Activated gamma-delta T cell treated with anti-CD3 and anti-CD28 coated beads, Interleukin-2, amount 50 U/mL, for 16 hours (primary cell): Measurements from ENCODE around the gene RIPK4.
A peak's percentile ranks its signal among the peaks of the same experiment; 100 is the strongest.

Source experiments
- DNase-seq: peaks from one replicate; pipeline ENCODE4 v3.0.0-alpha.2; 2020; ENCODE audit warnings: low read depth

The RIPK4 gene

GRCh38 chr21:41766883-41767605 is at the start of gene RIPK4:
Gene RIPK4 (minus strand): TSS chr21:41767052. CDS start chr21:41767041, 11 bp downstream.
- peak; percentile 8 for DNase-seq

GRCh38 chr21:41815652-41816582 is 49.1 kb upstream of the RIPK4 start:
- no peak for DNase-seq

- DNase-seq = no peak
These were observed 46.4 kb upstream of the RIPK4 start for GRCh38 chr21:41813226-41813625.

GRCh38 chr21:41812679-41813078 is 45.8 kb upstream of the RIPK4 start:
- DNase-seq = no peak

- DNase-seq = no peak
These were observed 43.7 kb upstream of the RIPK4 start for GRCh38 chr21:41810597-41810932.

- no peak for DNase-seq
These were observed 43.2 kb upstream of the RIPK4 start for GRCh38 chr21:41809891-41810596.

GRCh38 chr21:41808846-41809245 is 42.0 kb upstream of the RIPK4 start:
- DNase-seq = no peak

- DNase-seq = no peak
These were observed 41.2 kb upstream of the RIPK4 start for GRCh38 chr21:41808094-41808493.

GRCh38 chr21:41806773-41807172 is 39.9 kb upstream of the RIPK4 start:
- no peak for DNase-seq

- no peak for DNase-seq
These were observed 38.8 kb upstream of the RIPK4 start for GRCh38 chr21:41805643-41806042.

GRCh38 chr21:41805038-41805437 is 38.2 kb upstream of the RIPK4 start:
- no peak for DNase-seq

- DNase-seq = no peak
These were observed 37.5 kb upstream of the RIPK4 start for GRCh38 chr21:41804381-41804780.

- DNase-seq = no peak
These were observed 36.5 kb upstream of the RIPK4 start for GRCh38 chr21:41803316-41803715.

- no peak for DNase-seq
These were observed 35.8 kb upstream of the RIPK4 start for GRCh38 chr21:41802684-41803083.

GRCh38 chr21:41802198-41802584 is 35.3 kb upstream of the RIPK4 start:
- DNase-seq = no peak

GRCh38 chr21:41801321-41802197 is 34.7 kb upstream of the RIPK4 start:
- DNase-seq = no peak

GRCh38 chr21:41800425-41801320 is 33.8 kb upstream of the RIPK4 start:
- no peak for DNase-seq

- DNase-seq = no peak
These were observed 32.9 kb upstream of the RIPK4 start for GRCh38 chr21:41799763-41800162.

GRCh38 chr21:41798326-41798725 is 31.5 kb upstream of the RIPK4 start:
- no peak for DNase-seq

- no peak for DNase-seq
These were observed 29.7 kb upstream of the RIPK4 start for GRCh38 chr21:41796476-41797080.
